Caco-2 (cell line): Measurements from ENCODE around the gene B4GAT1. TPM values are rescaled to one million over a fixed set of nuclear protein-coding genes. Genes with fewer than 3 reads are reported as not detected.

Experiments
- Bru-seq: library from RNA; stranded (reverse); fragments of 400-500 nt; gene quantifications from one replicate; lab custom pipeline; 2021; lab: Mats Ljungman, UMichigan
- BruChase-seq, 2 experiments: library from RNA; stranded (reverse); fragments of 400-500 nt; gene quantifications; one replicate each; lab custom pipeline; 2021; lab: Mats Ljungman, UMichigan
- BruUV-seq: library from RNA; stranded (reverse); fragments of 400-500 nt; replicated peaks from 2 replicates; lab custom pipeline; 2021; lab: Mats Ljungman, UMichigan
- CTCF ChIA-PET: fragments of 300-600 bp; sonication (Branson Sonifier 250); formaldehyde crosslinking; loops from one replicate; lab custom pipeline; 2022; ENCODE audit warnings: antibody characterized with exemption; lab: Charles Lee
- POLR2A ChIA-PET: fragments of 300-600 bp; sonication (Branson Sonifier 250); formaldehyde crosslinking; loops from one replicate; lab custom pipeline; 2022; ENCODE audit warnings: antibody characterized with exemption; lab: Charles Lee
- DNase-seq, 2 experiments: peaks; one replicate each; pipeline versions ENCODE4 v3.0.0 to v3.0.0-alpha.2; 2020 to 2022
- H3K27me3 ChIP-seq: replicated peaks from 2 replicates; pipeline ENCODE4 v1.6.0; 2011; ENCODE audit warnings: low read length; ENCODE audit not compliant: control insufficient read depth, insufficient read depth
- H3K36me3 ChIP-seq: 2 replicates; pipeline ENCODE4 v1.5.1; 2011; ENCODE audit warnings: low read length; ENCODE audit not compliant: control insufficient read depth, insufficient read depth
- H3K4me1 ChIP-seq: fragments of 250-450 bp; sonication (Bioruptor Pico); 2 replicates; pipeline ENCODE4 v1.5.1; 2020; ENCODE audit warnings: mild to moderate bottlenecking
- H3K4me3 ChIP-seq: 2 replicates; pipeline ENCODE4 v1.5.1; 2011; ENCODE audit warnings: low read depth, mild to moderate bottlenecking, control low read depth, low read length
- H3K9me3 ChIP-seq: fragments of 250-450 bp; sonication (Bioruptor Pico); 2 replicates; pipeline ENCODE4 v1.5.1; 2020; ENCODE audit warnings: mild to moderate bottlenecking, moderate library complexity
- H3K27ac Mint-ChIP-seq: one replicate; pipeline ENCODE4 v1.8.0; 2022; ENCODE audit warnings: mixed read lengths; ENCODE audit not compliant: unreplicated experiment
- H3K27me3 Mint-ChIP-seq: one replicate; pipeline ENCODE4 v1.8.0; 2022; ENCODE audit warnings: mixed read lengths; ENCODE audit not compliant: insufficient read depth, unreplicated experiment
- H3K36me3 Mint-ChIP-seq: one replicate; pipeline ENCODE4 v1.8.0; 2022; ENCODE audit warnings: mild to moderate bottlenecking, mixed read lengths; ENCODE audit not compliant: insufficient read depth, unreplicated experiment
- H3K4me1 Mint-ChIP-seq: one replicate; pipeline ENCODE4 v1.8.0; 2022; ENCODE audit warnings: low read depth, mixed read lengths; ENCODE audit not compliant: unreplicated experiment
- H3K4me3 Mint-ChIP-seq: one replicate; pipeline ENCODE4 v1.8.0; 2022; ENCODE audit warnings: mild to moderate bottlenecking, moderate library complexity, mixed read lengths; ENCODE audit not compliant: unreplicated experiment
- H3K9me3 Mint-ChIP-seq: one replicate; pipeline ENCODE4 v1.8.0; 2022; ENCODE audit warnings: mixed read lengths; ENCODE audit not compliant: unreplicated experiment
- intact Hi-C: fragments of 100-400 bp; cut with micrococcal nuclease; formaldehyde crosslinking; loops from one replicate; pipeline ENCODE4 v1.10.0; 2022; ENCODE audit not compliant: unreplicated experiment
- long read RNA-seq: library from polyadenylated mRNA; stranded (forward); transcript quantifications from one replicate; pipeline ENCODE4 v2.0.0, GENCODE V29; 2022
- total RNA-seq: library from RNA; stranded (reverse); gene quantifications from 2 replicates; pipeline ENCODE4 v1.2.3, GENCODE V29; 2022
- TF ChIP-seq, protein P1 (sequence below), 2 experiments: fragments of 200-600 bp in 1 of 2; IDR thresholded peaks; 1 replicate in 1 of 2; 2 replicates in 1 of 2; pipeline versions ENCODE4 v1.5.1 to v1.8.0; 2011 to 2022; ENCODE audit warnings: antibody characterized with exemption in 1 of 2, control low read depth in 1 of 2, inconsistent platforms in 1 of 2, low read depth in 1 of 2, low read length in 1 of 2, mild to moderate bottlenecking in 1 of 2, moderate library complexity in 1 of 2; ENCODE audit not compliant: insufficient read depth in 1 of 2, severe bottlenecking in 1 of 2, unreplicated experiment in 1 of 2

B4GAT1 gene
- total RNA-seq (23.0 and 23.8 TPM in 2 replicates), Bru-seq, nascent RNA (percentile 55 among the genes with signal in this experiment), BruChase-seq, experiment 1, labeled RNA remaining after a 2-hour chase (percentile 85 among the genes with signal in this experiment), BruChase-seq, experiment 2, labeled RNA remaining after a 6-hour chase (percentile 94 among the genes with signal in this experiment)
- long read RNA-seq, transcript B4GAT1-201 (2 exons, 2,072 nt), result major isoform, 91 of 114 reads
- long read RNA-seq, partial matches to known transcripts, result 0 of 114 reads
- long read RNA-seq, other reads (novel, unspliced or antisense), result 23 of 114 reads

DNA sequence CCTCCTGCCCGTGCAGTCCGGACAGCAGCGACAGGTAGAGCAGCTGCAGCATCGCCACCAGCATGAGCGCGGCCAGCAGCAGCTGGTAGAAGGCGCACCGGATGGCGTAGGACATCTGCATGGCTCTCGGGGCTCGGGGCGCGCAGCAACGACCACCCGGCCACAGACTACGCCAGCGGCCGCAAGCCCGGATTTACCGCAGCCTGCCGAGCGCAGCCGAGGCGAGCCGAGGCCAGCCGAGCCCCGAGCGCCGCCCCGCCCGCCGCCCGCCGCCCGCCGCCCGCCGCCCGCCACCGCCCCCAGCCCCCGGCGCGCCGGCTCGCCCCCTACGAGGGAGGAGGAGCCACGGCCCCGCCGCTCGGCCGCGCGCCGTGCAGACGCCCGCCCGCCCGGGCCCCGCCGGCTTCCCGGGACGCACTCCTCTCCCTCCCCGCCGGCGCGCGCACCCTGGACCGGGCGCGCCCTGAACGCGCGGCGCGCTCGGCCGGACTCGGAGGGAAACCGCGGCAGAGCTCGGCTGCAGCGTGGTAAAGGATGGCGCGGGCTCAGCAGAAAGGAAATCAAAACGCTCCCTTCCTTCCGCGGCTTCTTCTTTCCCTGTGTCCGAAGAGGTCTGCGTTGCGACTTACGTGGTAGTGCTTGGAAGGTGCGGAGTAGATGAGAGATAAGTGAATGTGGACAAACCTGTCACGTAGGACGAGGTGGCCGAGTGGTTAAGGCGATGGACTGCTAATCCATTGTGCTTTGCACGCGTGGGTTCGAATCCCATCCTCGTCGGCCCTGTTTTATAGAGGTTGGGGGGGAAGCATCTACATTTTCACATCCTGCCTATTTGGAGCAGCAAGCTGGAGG lies at the start of gene B4GAT1:
Gene B4GAT1 (minus strand): TSS at position 205 of the 852 bp plus-strand sequence. CDS start 84 bp downstream, at position 121.
- DNase-seq, result peak; percentile 89 to 90
- Mint-ChIP-seq H3K9me3 (no peaks in the 10 kb centered on the region), H3K27ac (peak within 1 kb of the TSS; percentile 95), H3K36me3 (peaks cover 60% of the 10 kb centered on the region), H3K4me3 (peak within 1 kb of the TSS; percentile 86), H3K4me1 (peaks cover 51% of the 10 kb centered on the region), H3K27me3 (peaks cover 4% of the 10 kb centered on the region)
- CTCF ChIA-PET, result interaction anchor here (1.0 to 1.1 kb wide), 2 partner anchors 36 to 39 kb away, joined by 3 to 4 read pairs; no protein-coding TSS in a partner anchor
- H3K36me3 ChIP-seq, result no peaks in the 10 kb centered on the region
- peaks cover 49% of the 10 kb centered on the region for H3K4me1 ChIP-seq
- TF ChIP-seq, protein P1, sequence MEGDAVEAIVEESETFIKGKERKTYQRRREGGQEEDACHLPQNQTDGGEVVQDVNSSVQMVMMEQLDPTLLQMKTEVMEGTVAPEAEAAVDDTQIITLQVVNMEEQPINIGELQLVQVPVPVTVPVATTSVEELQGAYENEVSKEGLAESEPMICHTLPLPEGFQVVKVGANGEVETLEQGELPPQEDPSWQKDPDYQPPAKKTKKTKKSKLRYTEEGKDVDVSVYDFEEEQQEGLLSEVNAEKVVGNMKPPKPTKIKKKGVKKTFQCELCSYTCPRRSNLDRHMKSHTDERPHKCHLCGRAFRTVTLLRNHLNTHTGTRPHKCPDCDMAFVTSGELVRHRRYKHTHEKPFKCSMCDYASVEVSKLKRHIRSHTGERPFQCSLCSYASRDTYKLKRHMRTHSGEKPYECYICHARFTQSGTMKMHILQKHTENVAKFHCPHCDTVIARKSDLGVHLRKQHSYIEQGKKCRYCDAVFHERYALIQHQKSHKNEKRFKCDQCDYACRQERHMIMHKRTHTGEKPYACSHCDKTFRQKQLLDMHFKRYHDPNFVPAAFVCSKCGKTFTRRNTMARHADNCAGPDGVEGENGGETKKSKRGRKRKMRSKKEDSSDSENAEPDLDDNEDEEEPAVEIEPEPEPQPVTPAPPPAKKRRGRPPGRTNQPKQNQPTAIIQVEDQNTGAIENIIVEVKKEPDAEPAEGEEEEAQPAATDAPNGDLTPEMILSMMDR (IDR thresholded peaks at IDR 0.05; ENCODE audit: insufficient read depth in 1 of 2, low read depth in 1 of 2, low read length in 1 of 2, severe bottlenecking in 1 of 2, unreplicated experiment in 1 of 2), result no peak
- BruUV-seq, result no TSS peak
- peak within 1 kb of the TSS; percentile 52 for H3K4me3 ChIP-seq
- intact Hi-C loops, result no loop called here
- no peaks in the 10 kb centered on the region for H3K27me3 ChIP-seq
- H3K9me3 ChIP-seq, result no peaks in the 10 kb centered on the region
- POLR2A ChIA-PET, result no interaction called here

DNA sequence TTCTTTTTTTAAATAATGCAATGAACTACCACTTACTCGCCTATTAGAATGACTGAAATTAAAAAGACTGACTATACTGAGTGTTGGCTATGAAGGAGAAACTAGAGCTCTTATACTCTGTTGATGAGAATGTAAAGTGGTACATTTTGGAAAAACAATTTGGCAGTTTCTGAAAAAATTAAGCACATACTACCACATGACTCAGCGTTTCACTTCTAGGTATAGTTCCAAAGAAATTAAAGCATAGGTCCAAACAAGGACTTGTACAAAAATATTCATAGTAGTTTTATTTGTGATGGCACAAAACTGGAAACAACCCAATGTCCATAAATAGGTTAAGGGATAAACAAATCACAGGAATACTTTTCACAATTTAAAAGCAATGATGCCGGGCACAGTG lies 46.5 kb upstream of the B4GAT1 start:
- TF ChIP-seq, protein P1 (IDR thresholded peaks at IDR 0.05; ENCODE audit: insufficient read depth in 1 of 2, low read depth in 1 of 2, low read length in 1 of 2, severe bottlenecking in 1 of 2, unreplicated experiment in 1 of 2), result no peak
- DNase-seq, result no peak
- Histone ChIP-seq H3K27me3 (no peaks in the 10 kb centered on the region), H3K4me3 (no peak overlapping the region), H3K4me1 (no peaks in the 10 kb centered on the region), H3K9me3 (no peaks in the 10 kb centered on the region), H3K36me3 (no peaks in the 10 kb centered on the region)
- H3K4me1 Mint-ChIP-seq, result no peaks in the 10 kb centered on the region
- intact Hi-C loops, result no loop called here
- no peaks in the 10 kb centered on the region for H3K9me3 Mint-ChIP-seq
- no TSS peak for BruUV-seq
- H3K36me3 Mint-ChIP-seq, result no peaks in the 10 kb centered on the region
- peaks cover 5% of the 10 kb centered on the region for H3K27me3 Mint-ChIP-seq
- ChIA-PET CTCF (no interaction called here), POLR2A (no interaction called here)
- no peak overlapping the region for H3K4me3 Mint-ChIP-seq
- H3K27ac Mint-ChIP-seq, result no peak overlapping the region

- POLR2A ChIA-PET, result no interaction called here
- intact Hi-C loops, result no loop called here
These were observed 43.9 kb upstream of the B4GAT1 start for GRCh38 chr11:66391322-66391721.

More at GRCh38 chr11:66391322-66391721, 43.9 kb upstream of the B4GAT1 start:
- no peak overlapping the region for H3K27ac Mint-ChIP-seq
- CTCF ChIA-PET, result no interaction called here
- BruUV-seq, result no TSS peak
- no peak for DNase-seq
- TF ChIP-seq, protein P1 (IDR thresholded peaks at IDR 0.05; ENCODE audit: insufficient read depth in 1 of 2, low read depth in 1 of 2, low read length in 1 of 2, severe bottlenecking in 1 of 2, unreplicated experiment in 1 of 2), result no peak
- peaks cover 1% of the 10 kb centered on the region for H3K36me3 Mint-ChIP-seq
- Histone ChIP-seq H3K9me3 (no peaks in the 10 kb centered on the region), H3K4me1 (no peaks in the 10 kb centered on the region), H3K27me3 (no peaks in the 10 kb centered on the region), H3K36me3 (no peaks in the 10 kb centered on the region), H3K4me3 (no peak overlapping the region)
- H3K4me1 Mint-ChIP-seq, result no peaks in the 10 kb centered on the region
- no peak overlapping the region for H3K4me3 Mint-ChIP-seq
- peaks cover 5% of the 10 kb centered on the region for H3K27me3 Mint-ChIP-seq
- H3K9me3 Mint-ChIP-seq, result no peaks in the 10 kb centered on the region
